IPS-18a (cell line): Measurements from ENCODE around the gene UGT1A8.
"Not testable (repeated sequence)": the region's sequence is repeated elsewhere in the genome, so short reads cannot be mapped to it uniquely, and the experiment has no call there.

ENCODE experiments used
- H3K27ac ChIP-seq: one replicate; pipeline ENCODE4 v1.5.1; 2013; ENCODE audit warnings: low read length
- H3K27me3 ChIP-seq: one replicate; pipeline ENCODE4 v1.6.1; 2013; ENCODE audit warnings: mild to moderate bottlenecking, low read length; ENCODE audit not compliant: control insufficient read depth, insufficient read depth
- H3K36me3 ChIP-seq: one replicate; pipeline ENCODE4 v1.6.1; 2013; ENCODE audit warnings: low read depth, low read length; ENCODE audit not compliant: control insufficient read depth
- H3K4me1 ChIP-seq: one replicate; pipeline ENCODE4 v1.6.1; 2013; ENCODE audit warnings: low read depth, low read length; ENCODE audit not compliant: control insufficient read depth
- H3K4me3 ChIP-seq: one replicate; pipeline ENCODE4 v1.5.1; 2013; ENCODE audit warnings: low read length
- H3K9ac ChIP-seq: one replicate; pipeline ENCODE4 v1.6.1; 2013; ENCODE audit warnings: mild to moderate bottlenecking, low read length, moderate library complexity
- H3K9me3 ChIP-seq: one replicate; pipeline ENCODE4 v1.6.1; 2013; ENCODE audit warnings: low read depth, low read length; ENCODE audit not compliant: control insufficient read depth

The UGT1A8 gene

GRCh38 chr2:233689501-233689900, 72.1 kb downstream of the UGT1A8 start:
- peaks cover 21% of the 10 kb centered on the region for H3K4me1 ChIP-seq
- H3K36me3 ChIP-seq = no peaks in the 10 kb centered on the region
- no peak overlapping the region for H3K9ac ChIP-seq
- no peak overlapping the region for H3K4me3 ChIP-seq
- no peaks in the 10 kb centered on the region for H3K27me3 ChIP-seq
- H3K27ac ChIP-seq = no peak overlapping the region
- no peaks in the 10 kb centered on the region for H3K9me3 ChIP-seq

DNA sequence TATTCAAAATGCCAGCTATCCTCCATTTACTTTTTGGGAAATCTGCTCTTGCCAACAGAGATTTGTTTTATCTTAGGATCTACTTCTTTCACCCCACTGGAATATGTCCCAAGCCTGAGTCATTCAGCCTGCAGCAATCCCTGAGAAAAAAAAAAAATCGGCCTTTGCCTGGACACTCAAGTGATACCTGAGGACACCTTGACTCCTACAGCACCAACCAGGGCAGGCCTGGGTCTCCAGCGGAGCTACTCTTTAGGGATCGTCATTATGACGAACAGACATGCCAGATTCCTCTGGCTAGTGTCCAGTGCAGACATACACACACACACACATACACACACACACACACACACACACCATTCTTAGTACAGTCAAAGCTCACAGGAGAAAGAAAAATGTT, 73.0 kb downstream of the UGT1A8 start:
- H3K4me1 ChIP-seq = peaks cover 21% of the 10 kb centered on the region
- H3K4me3 ChIP-seq = no peak overlapping the region
- no peaks in the 10 kb centered on the region for H3K9me3 ChIP-seq

GRCh38 chr2:233691443-233692433, 74.3 kb downstream of the UGT1A8 start:
- H3K9me3 ChIP-seq = no peaks in the 10 kb centered on the region
- no peaks in the 10 kb centered on the region for H3K27me3 ChIP-seq
- H3K4me3 ChIP-seq = no peak overlapping the region
- H3K27ac ChIP-seq = no peak overlapping the region
- H3K9ac ChIP-seq = no peak overlapping the region
- no peaks in the 10 kb centered on the region for H3K36me3 ChIP-seq
- peaks cover 21% of the 10 kb centered on the region for H3K4me1 ChIP-seq

More for the DNA sequence above, 73.0 kb downstream of the UGT1A8 start:
- no peak overlapping the region for H3K27ac ChIP-seq
- H3K27me3 ChIP-seq = no peaks in the 10 kb centered on the region
- no peaks in the 10 kb centered on the region for H3K36me3 ChIP-seq
- no peak overlapping the region for H3K9ac ChIP-seq

DNA sequence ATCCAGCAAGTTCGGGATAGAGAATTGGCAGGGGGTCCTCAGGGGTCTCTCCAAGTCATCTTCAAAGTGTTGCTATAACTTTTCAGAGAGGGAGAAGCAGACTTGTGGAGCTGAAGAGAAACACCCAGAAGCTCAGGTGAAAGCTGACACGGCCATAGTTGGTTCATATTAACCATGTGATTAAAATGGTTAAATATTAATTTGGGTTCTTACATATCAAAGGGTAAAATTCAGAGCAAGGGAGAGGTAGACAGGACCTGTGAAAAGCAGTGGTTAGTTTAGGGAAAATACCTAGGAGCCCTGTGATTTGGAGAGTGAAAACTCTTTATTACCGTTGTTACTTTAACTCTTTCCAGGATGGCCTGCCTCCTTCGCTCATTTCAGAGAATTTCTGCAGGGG, 75.2 kb downstream of the UGT1A8 start, which contains the start of gene UGT1A6:
Gene UGT1A6, plus strand, starts transcription at position 243 of the 400 bp plus-strand sequence. Its CDS starts 115 bp downstream, at position 358.
- peaks cover 21% of the 10 kb centered on the region for H3K4me1 ChIP-seq
- no peaks in the 10 kb centered on the region for H3K27me3 ChIP-seq
- no peak within 1 kb of the TSS for H3K9ac ChIP-seq
- H3K36me3 ChIP-seq = no peaks in the 10 kb centered on the region
- no peaks in the 10 kb centered on the region for H3K9me3 ChIP-seq
- H3K4me3 ChIP-seq = no peak within 1 kb of the TSS
- H3K27ac ChIP-seq = no peak within 1 kb of the TSS

GRCh38 chr2:233693963-233694362, 76.5 kb downstream of the UGT1A8 start:
- H3K27ac ChIP-seq = no peak overlapping the region
- no peaks in the 10 kb centered on the region for H3K9me3 ChIP-seq
- no peak overlapping the region for H3K4me3 ChIP-seq
- peaks cover 15% of the 10 kb centered on the region for H3K4me1 ChIP-seq
- no peak overlapping the region for H3K9ac ChIP-seq
- no peaks in the 10 kb centered on the region for H3K27me3 ChIP-seq
- H3K36me3 ChIP-seq = no peaks in the 10 kb centered on the region

- Histone ChIP-seq H3K36me3 (no peaks in the 10 kb centered on the region), H3K9ac (no peak overlapping the region), H3K4me3 (no peak overlapping the region), H3K4me1 (peaks cover 11% of the 10 kb centered on the region), H3K9me3 (no peaks in the 10 kb centered on the region), H3K27me3 (no peaks in the 10 kb centered on the region), H3K27ac (no peak overlapping the region)
These were observed 81.3 kb downstream of the UGT1A8 start for GRCh38 chr2:233698740-233699139.

- Histone ChIP-seq H3K36me3 (no peaks in the 10 kb centered on the region), H3K27me3 (no peaks in the 10 kb centered on the region), H3K4me3 (no peak overlapping the region), H3K9me3 (no peaks in the 10 kb centered on the region), H3K27ac (no peak overlapping the region), H3K4me1 (peaks cover 11% of the 10 kb centered on the region), H3K9ac (peak overlapping the region; percentile 51)
These were observed 82.1 kb downstream of the UGT1A8 start for GRCh38 chr2:233699424-233700027.

- Histone ChIP-seq H3K36me3 (no peaks in the 10 kb centered on the region), H3K27me3 (no peaks in the 10 kb centered on the region), H3K27ac (peak overlapping the region; percentile 82), H3K4me3 (no peak overlapping the region), H3K4me1 (peaks cover 11% of the 10 kb centered on the region), H3K9ac (peak overlapping the region; percentile 51), H3K9me3 (no peaks in the 10 kb centered on the region)
These were observed 82.7 kb downstream of the UGT1A8 start for GRCh38 chr2:233700028-233700635.

GRCh38 chr2:233700842-233701241, 83.4 kb downstream of the UGT1A8 start:
- not testable (repeated sequence) for H3K4me3 ChIP-seq, H3K9me3 ChIP-seq, H3K27ac ChIP-seq, H3K27me3 ChIP-seq, H3K36me3 ChIP-seq, H3K9ac ChIP-seq
- peaks cover 11% of the 10 kb centered on the region for H3K4me1 ChIP-seq

- no peaks in the 10 kb centered on the region for H3K36me3 ChIP-seq
- H3K9ac ChIP-seq = no peak overlapping the region
- no peak overlapping the region for H3K27ac ChIP-seq
- no peaks in the 10 kb centered on the region for H3K27me3 ChIP-seq
- no peak overlapping the region for H3K4me3 ChIP-seq
- peaks cover 11% of the 10 kb centered on the region for H3K4me1 ChIP-seq
- H3K9me3 ChIP-seq = no peaks in the 10 kb centered on the region
These were observed 84.8 kb downstream of the UGT1A8 start for GRCh38 chr2:233702238-233702637.

DNA sequence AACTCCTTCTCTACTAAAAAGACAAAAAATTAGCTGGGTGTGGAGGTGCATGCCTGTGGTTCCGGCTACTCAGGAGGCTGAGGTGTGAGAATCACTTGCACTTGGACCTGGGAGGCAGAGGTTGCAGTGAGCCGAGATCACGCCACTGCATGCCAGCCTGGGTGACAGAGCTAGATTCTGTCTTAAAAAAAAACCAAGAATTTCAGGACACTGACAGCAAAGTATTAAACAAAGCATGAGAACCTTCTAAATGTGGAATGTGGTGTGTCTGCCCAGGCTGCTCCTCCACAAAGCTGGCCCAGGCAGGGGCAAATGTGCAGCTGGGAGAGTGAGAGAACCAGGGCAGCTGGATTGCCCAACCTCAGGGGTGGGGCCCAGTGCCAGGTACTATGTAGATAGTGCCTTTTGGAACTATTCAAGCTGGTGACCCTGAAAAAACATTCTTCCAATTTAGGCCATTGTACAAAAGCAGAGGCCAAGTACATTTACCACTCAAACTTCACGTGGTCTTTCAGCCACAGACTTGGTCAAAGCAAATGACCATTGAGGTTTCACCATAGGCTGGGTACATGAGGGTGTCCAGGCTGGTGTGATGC, 88.6 kb downstream of the UGT1A8 start:
- Histone ChIP-seq H3K27me3 (no peaks in the 10 kb centered on the region), H3K9me3 (no peaks in the 10 kb centered on the region), H3K4me1 (no peaks in the 10 kb centered on the region), H3K27ac (no peak overlapping the region), H3K4me3 (no peak overlapping the region), H3K9ac (no peak overlapping the region), H3K36me3 (no peaks in the 10 kb centered on the region)
